ENCODE results near the gene MCM3AP. TPM values are rescaled to one million over a fixed set of nuclear protein-coding genes. Genes with fewer than 3 reads are reported as not detected.
"Not testable (repeated sequence)": the region's sequence is repeated elsewhere in the genome, so short reads cannot be mapped to it uniquely, and the experiment has no call there.

MCM3AP gene
- total RNA-seq, 1 donor from 2014 or later, result 107 TPM

- no peak for DNase-seq (ENCODE audit: low spot score)
Observed at GRCh38 chr21:46311568-46311967, 26.2 kb upstream of the MCM3AP start.

GRCh38 chr21:46310260-46310659, 24.8 kb upstream of the MCM3AP start:
- DNase-seq (ENCODE audit: low spot score), result not testable (repeated sequence)

GRCh38 chr21:46308431-46308830, 23.0 kb upstream of the MCM3AP start:
- DNase-seq (ENCODE audit: low spot score), result no peak

- DNase-seq (ENCODE audit: low spot score), result no peak
Observed at GRCh38 chr21:46307625-46308024, 22.2 kb upstream of the MCM3AP start.

GRCh38 chr21:46304955-46305354, 19.5 kb upstream of the MCM3AP start:
- no peak for DNase-seq (ENCODE audit: low spot score)

- DNase-seq (ENCODE audit: low spot score), result no peak
Observed at GRCh38 chr21:46304437-46304836, 19.0 kb upstream of the MCM3AP start.

GRCh38 chr21:46301759-46302158, 16.3 kb upstream of the MCM3AP start:
- DNase-seq (ENCODE audit: low spot score), result no peak

GRCh38 chr21:46299167-46299566, 13.8 kb upstream of the MCM3AP start:
- no peak for DNase-seq (ENCODE audit: low spot score)

GRCh38 chr21:46297338-46298271, 12.2 kb upstream of the MCM3AP start:
- no peak for DNase-seq (ENCODE audit: low spot score)

GRCh38 chr21:46295996-46296752, 10.8 kb upstream of the MCM3AP start:
- DNase-seq (ENCODE audit: low spot score), result peak; percentile 78

GRCh38 chr21:46295177-46295770, 9.9 kb upstream of the MCM3AP start:
- no peak for DNase-seq (ENCODE audit: low spot score)

GRCh38 chr21:46294647-46295176, 9.3 kb upstream of the MCM3AP start:
- DNase-seq (ENCODE audit: low spot score), result no peak

- no peak for DNase-seq (ENCODE audit: low spot score)
Observed at GRCh38 chr21:46291561-46291960, 6.2 kb upstream of the MCM3AP start.

GRCh38 chr21:46289655-46290179, 4.3 kb upstream of the MCM3AP start:
- DNase-seq (ENCODE audit: low spot score), result no peak

- DNase-seq (ENCODE audit: low spot score), result no peak
Observed at GRCh38 chr21:46287541-46287940, 2.1 kb upstream of the MCM3AP start.

GRCh38 chr21:46286648-46287002, 1.2 kb upstream of the MCM3AP start:
- no peak for DNase-seq (ENCODE audit: low spot score)

GRCh38 chr21:46285761-46286647, 593 bp upstream of the MCM3AP start, which contains the start of gene YBEY:
YBEY (plus strand) TSS chr21:46286342; CDS start chr21:46286914, 572 bp downstream.
- DNase-seq (ENCODE audit: low spot score), result peak; percentile 87

- DNase-seq (ENCODE audit: low spot score), result no peak
Observed at GRCh38 chr21:46284733-46285132, 678 bp downstream of the MCM3AP start.

GRCh38 chr21:46284077-46284644, 1.2 kb downstream of the MCM3AP start:
- DNase-seq (ENCODE audit: low spot score), result no peak

- DNase-seq (ENCODE audit: low spot score), result no peak
Observed at GRCh38 chr21:46274797-46275390, 10.5 kb downstream of the MCM3AP start.
